C4-2B (cell line): ENCODE measurements around the gene DTD1.

Source experiments
- CTCF ChIP-seq: fragments of 450-650 bp; conservative IDR thresholded peaks from 2 replicates; pipeline ENCODE4 v1.5.1; 2017; ENCODE audit warnings: mild to moderate bottlenecking
- ZFX ChIP-seq: fragments of 450-650 bp; IDR thresholded peaks from 2 replicates; pipeline ENCODE4 v1.6.1; 2017

- TF ChIP-seq CTCF (no peak), ZFX (no peak)
Observed at GRCh38 chr20:18571009-18571408, 16.8 kb upstream of the DTD1 start.
